Fibroblast of skin of abdomen (primary cell): ENCODE data around the gene OGFOD2.
"Not testable (repeated sequence)": the region's sequence is repeated elsewhere in the genome, so short reads cannot be mapped to it uniquely, and the experiment has no call there.

Source experiments
- DNase-seq: peaks from one replicate; pipeline ENCODE4 v3.0.0-alpha.2; 2013

OGFOD2 gene

GRCh38 chr12:123005081-123005626, 30.1 kb downstream of the OGFOD2 start:
- DNase-seq = no peak

GRCh38 chr12:123006977-123007376, 31.9 kb downstream of the OGFOD2 start:
- DNase-seq = peak; percentile 25

GRCh38 chr12:123010110-123010509, 35.1 kb downstream of the OGFOD2 start:
- no peak for DNase-seq

- no peak for DNase-seq
Measured at GRCh38 chr12:123010681-123011080, 35.6 kb downstream of the OGFOD2 start.

- DNase-seq = no peak
Measured at GRCh38 chr12:123011701-123012100, 36.7 kb downstream of the OGFOD2 start.

GRCh38 chr12:123013185-123014095, 38.4 kb downstream of the OGFOD2 start:
- DNase-seq = no peak

GRCh38 chr12:123014473-123014872, 39.4 kb downstream of the OGFOD2 start:
- DNase-seq = not testable (repeated sequence)

GRCh38 chr12:123017753-123018152, 42.7 kb downstream of the OGFOD2 start:
- no peak for DNase-seq

- DNase-seq = no peak
Measured at GRCh38 chr12:123019841-123020138, 44.7 kb downstream of the OGFOD2 start.

- DNase-seq = no peak
Measured at GRCh38 chr12:123021688-123022604, 46.9 kb downstream of the OGFOD2 start.

GRCh38 chr12:123022846-123023245, 47.8 kb downstream of the OGFOD2 start:
- no peak for DNase-seq

- DNase-seq = no peak
Measured at GRCh38 chr12:123024819-123025391, 49.9 kb downstream of the OGFOD2 start.

GRCh38 chr12:123026094-123026853, 51.2 kb downstream of the OGFOD2 start:
- DNase-seq = no peak

- no peak for DNase-seq
Measured at GRCh38 chr12:123027726-123028445, 52.8 kb downstream of the OGFOD2 start.

GRCh38 chr12:123028475-123028874, 53.4 kb downstream of the OGFOD2 start:
- no peak for DNase-seq

GRCh38 chr12:123029550-123029949, 54.5 kb downstream of the OGFOD2 start:
- no peak for DNase-seq
